GM23338 (cell line): ENCODE data around the gene ULBP1. TPM values are rescaled to one million over a fixed set of nuclear protein-coding genes. Genes with fewer than 3 reads are reported as not detected.

ENCODE experiments used
- ATAC-seq: fragments of 200-7000 bp; cut with Tn5 transposase; 3 replicates; pipeline ENCODE4 v1.9.1; 2020
- DNase-seq: peaks from one replicate; pipeline ENCODE4 v3.0.0-alpha.2; 2015; ENCODE audit warnings: low spot score
- H2AFZ ChIP-seq: fragments of 200-600 bp; sonication (generic); 2 replicates; pipeline ENCODE4 v1.8.0; 2016; ENCODE audit warnings: antibody characterized with exemption, mild to moderate bottlenecking, moderate library complexity
- H3F3A ChIP-seq: fragments of 200-600 bp; sonication (generic); replicated peaks from 2 replicates; pipeline ENCODE4 v1.8.0; 2017; ENCODE audit warnings: antibody characterized with exemption, mixed run types, low read depth
- H3K27ac ChIP-seq: fragments of 200-600 bp; sonication (generic); 2 replicates; pipeline ENCODE4 v1.6.1; 2016; ENCODE audit warnings: low read depth
- H3K27me3 ChIP-seq: fragments of 200-600 bp; sonication (generic); 2 replicates; pipeline ENCODE4 v1.8.0; 2016; ENCODE audit warnings: mild to moderate bottlenecking, mixed run types, moderate library complexity; ENCODE audit not compliant: insufficient read depth
- H3K36me3 ChIP-seq: fragments of 200-600 bp; sonication (generic); 2 replicates; pipeline ENCODE4 v1.8.0; 2016; ENCODE audit warnings: mild to moderate bottlenecking; ENCODE audit not compliant: insufficient read depth
- H3K4me1 ChIP-seq: fragments of 200-600 bp; sonication (generic); 2 replicates; pipeline ENCODE4 v1.8.0; 2016; ENCODE audit warnings: mild to moderate bottlenecking, moderate library complexity; ENCODE audit not compliant: insufficient read depth
- H3K4me2 ChIP-seq: fragments of 200-600 bp; sonication (generic); 2 replicates; pipeline ENCODE4 v1.7.1; 2017; ENCODE audit warnings: mixed run types
- H3K4me3 ChIP-seq: fragments of 200-600 bp; sonication (generic); 2 replicates; pipeline ENCODE4 v1.6.1; 2016; ENCODE audit warnings: mixed run types
- H3K79me2 ChIP-seq: fragments of 200-600 bp; sonication (generic); replicated peaks from 2 replicates; pipeline ENCODE4 v1.8.0; 2017; ENCODE audit warnings: mild to moderate bottlenecking; ENCODE audit not compliant: insufficient read depth
- H3K9me2 ChIP-seq: fragments of 200-600 bp; sonication (generic); 2 replicates; pipeline ENCODE4 v1.8.0; 2017; ENCODE audit not compliant: insufficient read depth
- H4K20me1 ChIP-seq: fragments of 200-600 bp; sonication (generic); replicated peaks from 2 replicates; pipeline ENCODE4 v1.8.0; 2017; ENCODE audit warnings: mild to moderate bottlenecking; ENCODE audit not compliant: insufficient read depth
- H3K27ac Mint-ChIP-seq: 2 replicates; pipeline ENCODE4 v1.8.0; 2020; ENCODE audit warnings: inconsistent platforms, mild to moderate bottlenecking, moderate library complexity, mixed read lengths
- H3K27me3 Mint-ChIP-seq: 3 replicates; pipeline ENCODE4 v1.8.0; 2022; ENCODE audit warnings: low read depth, mild to moderate bottlenecking, moderate library complexity, mixed read lengths, inconsistent platforms; ENCODE audit not compliant: insufficient read depth, poor library complexity
- H3K36me3 Mint-ChIP-seq: 3 replicates; pipeline ENCODE4 v1.8.0; 2021; ENCODE audit warnings: low read depth, mild to moderate bottlenecking, inconsistent platforms, moderate library complexity, mixed read lengths
- H3K4me1 Mint-ChIP-seq: 3 replicates; pipeline ENCODE4 v1.8.0; 2020; ENCODE audit warnings: mild to moderate bottlenecking, inconsistent platforms, mixed read lengths
- H3K4me3 Mint-ChIP-seq: 3 replicates; pipeline ENCODE4 v1.8.0; 2021; ENCODE audit warnings: moderate library complexity, mild to moderate bottlenecking, inconsistent platforms, mixed read lengths
- H3K9me3 Mint-ChIP-seq: 3 replicates; pipeline ENCODE4 v1.8.0; 2020; ENCODE audit warnings: moderate library complexity, mild to moderate bottlenecking, inconsistent platforms, mixed read lengths
- CREB1 ChIP-seq: fragments of 250-450 bp; sonication (Bioruptor Pico); IDR thresholded peaks from 2 replicates; pipeline ENCODE4 v1.5.0; 2020; ENCODE audit warnings: low read depth, mild to moderate bottlenecking, moderate library complexity
- EZH2 ChIP-seq: fragments of 200-600 bp; sonication (generic); IDR thresholded peaks from one replicate; pipeline ENCODE4 v1.8.0; 2017; ENCODE audit warnings: antibody characterized with exemption, mild to moderate bottlenecking, low read depth; ENCODE audit not compliant: unreplicated experiment
- EZH2phosphoT487 ChIP-seq: fragments of 200-600 bp; sonication (generic); IDR thresholded peaks from one replicate; pipeline ENCODE4 v1.8.1; 2018; ENCODE audit warnings: antibody characterized with exemption; ENCODE audit not compliant: unreplicated experiment
- JUNB ChIP-seq: IDR thresholded peaks from one replicate; pipeline ENCODE4 v1.6.1; 2016; ENCODE audit warnings: antibody characterized with exemption; ENCODE audit not compliant: unreplicated experiment
- NANOG ChIP-seq: IDR thresholded peaks from 2 replicates; pipeline ENCODE4 v1.6.1; 2016; ENCODE audit warnings: antibody characterized with exemption, borderline replicate concordance
- POLR2AphosphoS5 ChIP-seq: IDR thresholded peaks from 2 replicates; pipeline ENCODE4 v1.6.1; 2016; ENCODE audit warnings: antibody characterized with exemption, low read depth
- REST ChIP-seq: IDR thresholded peaks from one replicate; pipeline ENCODE4 v1.6.1; 2018; ENCODE audit warnings: antibody characterized with exemption; ENCODE audit not compliant: unreplicated experiment
- STAT1 ChIP-seq: IDR thresholded peaks from one replicate; pipeline ENCODE4 v1.6.1; 2016; ENCODE audit warnings: antibody characterized with exemption; ENCODE audit not compliant: unreplicated experiment
- ZNF114 ChIP-seq: fragments of 250-450 bp; sonication (Bioruptor Pico); IDR thresholded peaks from 2 replicates; pipeline ENCODE4 v1.5.0; 2020; ENCODE audit warnings: mild to moderate bottlenecking, moderate library complexity
- ZNF331 ChIP-seq: fragments of 250-450 bp; sonication (Bioruptor Pico); IDR thresholded peaks from 2 replicates; pipeline ENCODE4 v1.5.0; 2020; ENCODE audit warnings: low read depth, mild to moderate bottlenecking, moderate library complexity
- polyA plus RNA-seq: library from polyadenylated mRNA; unstranded; fragments of >200 nt; fragmentation: Nextera tagmentation; extraction: Ambion mirVana; gene quantifications from 2 replicates; pipeline ENCODE4 v1.2.1, GENCODE V29; 2016
- total RNA-seq: library from RNA; depleted of rRNA; stranded (reverse); fragments of >200 nt; shearing (Covaris generic); gene quantifications from 2 replicates; pipeline ENCODE4 v1.2.3, GENCODE V29; 2014
- TF ChIP-seq, protein P1 (sequence below): fragments of 250-450 bp; sonication (Bioruptor Pico); IDR thresholded peaks from 2 replicates; pipeline ENCODE4 v1.5.0; 2020; ENCODE audit warnings: mild to moderate bottlenecking, moderate library complexity
- TF ChIP-seq, protein P2 (sequence below): IDR thresholded peaks from 2 replicates; pipeline ENCODE4 v1.6.1; 2016; ENCODE audit warnings: antibody characterized with exemption
- TF ChIP-seq, protein P3 (sequence below), 2 experiments: fragments of 200-600 bp in 1 of 2; sonication (generic) in 1 of 2; conservative IDR thresholded peaks; 2 replicates each; pipeline versions ENCODE4 v1.5.1 to v1.6.1; 2016 to 2017; ENCODE audit warnings: antibody characterized with exemption in 2 of 2, low read depth in 2 of 2, mild to moderate bottlenecking in 2 of 2, moderate library complexity in 1 of 2

ULBP1 gene
- total and polyA plus RNA-seq, 2 experiments from 2014 or later = 0.74 to 1.7 TPM

DNA sequence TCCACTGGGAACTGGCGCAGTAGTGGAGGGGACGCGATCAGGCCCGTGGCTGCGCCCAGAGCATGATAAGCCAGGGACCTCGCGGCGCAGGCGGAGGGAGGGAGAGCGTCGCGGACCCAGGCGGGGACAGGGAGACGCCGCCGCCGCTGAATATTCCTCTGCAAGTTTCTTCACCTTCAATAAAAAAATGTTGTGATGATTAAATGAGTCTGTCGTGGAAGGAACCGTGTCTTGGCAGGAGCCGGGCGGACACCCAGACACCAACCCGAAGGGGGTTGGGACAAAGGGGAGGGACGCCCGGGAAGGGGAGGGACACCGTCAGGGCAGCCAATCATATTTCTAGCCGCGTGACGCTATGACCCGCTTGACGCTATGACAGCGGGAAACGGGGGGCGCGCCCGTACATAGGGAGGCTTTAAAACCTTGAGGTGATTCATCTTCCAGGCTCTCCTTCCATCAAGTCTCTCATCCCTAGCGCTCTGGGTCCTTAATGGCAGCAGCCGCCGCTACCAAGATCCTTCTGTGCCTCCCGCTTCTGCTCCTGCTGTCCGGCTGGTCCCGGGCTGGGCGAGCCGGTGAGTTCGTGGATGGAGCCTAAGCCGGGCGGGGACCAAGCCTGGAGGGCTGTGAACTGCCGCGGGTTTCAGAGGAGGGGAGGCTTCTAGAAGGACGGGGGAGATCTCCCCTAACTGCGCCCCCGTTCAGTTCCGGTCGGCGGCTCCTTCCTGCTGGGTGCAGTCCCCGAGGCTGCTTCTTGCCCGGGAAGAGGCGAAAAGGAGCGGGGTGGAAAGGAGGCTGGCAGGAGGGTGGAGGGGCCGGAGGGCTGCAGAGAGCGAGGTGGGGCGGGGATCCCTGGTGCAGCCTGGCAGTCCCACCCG is 21.9 kb upstream of the ULBP1 start, which contains the start of gene ULBP2:
ULBP2 (plus strand) TSS at position 432 of the 878 bp plus-strand sequence; CDS start at position 491, 59 bp downstream.
- Histone ChIP-seq H3K4me3 (peak within 1 kb of the TSS; percentile 70), H3K27ac (no peak within 1 kb of the TSS), H3K36me3 (no peaks in the 10 kb centered on the region), H3K9me2 (no peaks in the 10 kb centered on the region), H4K20me1 (no peaks in the 10 kb centered on the region; the same call in 1 of the 2 replicates), H3K27me3 (peaks cover 89% of the 10 kb centered on the region), H3F3A (no peaks in the 10 kb centered on the region), H3K4me2 (peak within 1 kb of the TSS; percentile 91), H2AFZ (peak within 1 kb of the TSS; percentile 85), H3K4me1 (peaks cover 8% of the 10 kb centered on the region; the same call in 1 of the 2 replicates), H3K79me2 (no peaks in the 10 kb centered on the region)
- peak; percentile 83 for DNase-seq
- TF ChIP-seq, protein P1, sequence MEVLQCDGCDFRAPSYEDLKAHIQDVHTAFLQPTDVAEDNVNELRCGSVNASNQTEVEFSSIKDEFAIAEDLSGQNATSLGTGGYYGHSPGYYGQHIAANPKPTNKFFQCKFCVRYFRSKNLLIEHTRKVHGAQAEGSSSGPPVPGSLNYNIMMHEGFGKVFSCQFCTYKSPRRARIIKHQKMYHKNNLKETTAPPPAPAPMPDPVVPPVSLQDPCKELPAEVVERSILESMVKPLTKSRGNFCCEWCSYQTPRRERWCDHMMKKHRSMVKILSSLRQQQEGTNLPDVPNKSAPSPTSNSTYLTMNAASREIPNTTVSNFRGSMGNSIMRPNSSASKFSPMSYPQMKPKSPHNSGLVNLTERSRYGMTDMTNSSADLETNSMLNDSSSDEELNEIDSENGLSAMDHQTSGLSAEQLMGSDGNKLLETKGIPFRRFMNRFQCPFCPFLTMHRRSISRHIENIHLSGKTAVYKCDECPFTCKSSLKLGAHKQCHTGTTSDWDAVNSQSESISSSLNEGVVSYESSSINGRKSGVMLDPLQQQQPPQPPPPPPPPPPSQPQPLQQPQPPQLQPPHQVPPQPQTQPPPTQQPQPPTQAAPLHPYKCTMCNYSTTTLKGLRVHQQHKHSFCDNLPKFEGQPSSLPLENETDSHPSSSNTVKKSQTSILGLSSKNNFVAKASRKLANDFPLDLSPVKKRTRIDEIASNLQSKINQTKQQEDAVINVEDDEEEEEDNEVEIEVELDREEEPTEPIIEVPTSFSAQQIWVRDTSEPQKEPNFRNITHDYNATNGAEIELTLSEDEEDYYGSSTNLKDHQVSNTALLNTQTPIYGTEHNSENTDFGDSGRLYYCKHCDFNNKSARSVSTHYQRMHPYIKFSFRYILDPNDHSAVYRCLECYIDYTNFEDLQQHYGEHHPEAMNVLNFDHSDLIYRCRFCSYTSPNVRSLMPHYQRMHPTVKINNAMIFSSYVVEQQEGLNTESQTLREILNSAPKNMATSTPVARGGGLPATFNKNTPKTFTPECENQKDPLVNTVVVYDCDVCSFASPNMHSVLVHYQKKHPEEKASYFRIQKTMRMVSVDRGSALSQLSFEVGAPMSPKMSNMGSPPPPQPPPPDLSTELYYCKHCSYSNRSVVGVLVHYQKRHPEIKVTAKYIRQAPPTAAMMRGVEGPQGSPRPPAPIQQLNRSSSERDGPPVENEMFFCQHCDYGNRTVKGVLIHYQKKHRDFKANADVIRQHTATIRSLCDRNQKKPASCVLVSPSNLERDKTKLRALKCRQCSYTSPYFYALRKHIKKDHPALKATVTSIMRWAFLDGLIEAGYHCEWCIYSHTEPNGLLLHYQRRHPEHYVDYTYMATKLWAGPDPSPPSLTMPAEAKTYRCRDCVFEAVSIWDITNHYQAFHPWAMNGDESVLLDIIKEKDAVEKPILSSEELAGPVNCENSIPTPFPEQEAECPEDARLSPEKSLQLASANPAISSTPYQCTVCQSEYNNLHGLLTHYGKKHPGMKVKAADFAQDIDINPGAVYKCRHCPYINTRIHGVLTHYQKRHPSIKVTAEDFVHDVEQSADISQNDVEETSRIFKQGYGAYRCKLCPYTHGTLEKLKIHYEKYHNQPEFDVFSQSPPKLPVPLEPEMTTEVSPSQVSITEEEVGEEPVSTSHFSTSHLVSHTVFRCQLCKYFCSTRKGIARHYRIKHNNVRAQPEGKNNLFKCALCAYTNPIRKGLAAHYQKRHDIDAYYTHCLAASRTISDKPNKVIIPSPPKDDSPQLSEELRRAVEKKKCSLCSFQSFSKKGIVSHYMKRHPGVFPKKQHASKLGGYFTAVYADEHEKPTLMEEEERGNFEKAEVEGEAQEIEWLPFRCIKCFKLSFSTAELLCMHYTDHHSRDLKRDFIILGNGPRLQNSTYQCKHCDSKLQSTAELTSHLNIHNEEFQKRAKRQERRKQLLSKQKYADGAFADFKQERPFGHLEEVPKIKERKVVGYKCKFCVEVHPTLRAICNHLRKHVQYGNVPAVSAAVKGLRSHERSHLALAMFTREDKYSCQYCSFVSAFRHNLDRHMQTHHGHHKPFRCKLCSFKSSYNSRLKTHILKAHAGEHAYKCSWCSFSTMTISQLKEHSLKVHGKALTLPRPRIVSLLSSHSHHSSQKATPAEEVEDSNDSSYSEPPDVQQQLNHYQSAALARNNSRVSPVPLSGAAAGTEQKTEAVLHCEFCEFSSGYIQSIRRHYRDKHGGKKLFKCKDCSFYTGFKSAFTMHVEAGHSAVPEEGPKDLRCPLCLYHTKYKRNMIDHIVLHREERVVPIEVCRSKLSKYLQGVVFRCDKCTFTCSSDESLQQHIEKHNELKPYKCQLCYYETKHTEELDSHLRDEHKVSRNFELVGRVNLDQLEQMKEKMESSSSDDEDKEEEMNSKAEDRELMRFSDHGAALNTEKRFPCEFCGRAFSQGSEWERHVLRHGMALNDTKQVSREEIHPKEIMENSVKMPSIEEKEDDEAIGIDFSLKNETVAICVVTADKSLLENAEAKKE = no peak
- TF ChIP-seq JUNB = no peak
- TF ChIP-seq, protein P2, sequence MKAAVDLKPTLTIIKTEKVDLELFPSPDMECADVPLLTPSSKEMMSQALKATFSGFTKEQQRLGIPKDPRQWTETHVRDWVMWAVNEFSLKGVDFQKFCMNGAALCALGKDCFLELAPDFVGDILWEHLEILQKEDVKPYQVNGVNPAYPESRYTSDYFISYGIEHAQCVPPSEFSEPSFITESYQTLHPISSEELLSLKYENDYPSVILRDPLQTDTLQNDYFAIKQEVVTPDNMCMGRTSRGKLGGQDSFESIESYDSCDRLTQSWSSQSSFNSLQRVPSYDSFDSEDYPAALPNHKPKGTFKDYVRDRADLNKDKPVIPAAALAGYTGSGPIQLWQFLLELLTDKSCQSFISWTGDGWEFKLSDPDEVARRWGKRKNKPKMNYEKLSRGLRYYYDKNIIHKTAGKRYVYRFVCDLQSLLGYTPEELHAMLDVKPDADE = no peak
- no peak for TF ChIP-seq NANOG
- no peak for TF ChIP-seq POLR2AphosphoS5
- TF ChIP-seq ZNF114 = no peak
- no peak for TF ChIP-seq ZNF331
- no peak for TF ChIP-seq STAT1
- peak; percentile 90 for TF ChIP-seq EZH2
- peak; percentile 78 for TF ChIP-seq EZH2phosphoT487
- peak; percentile 75; the same call in 1 of the 2 replicates for TF ChIP-seq CREB1 (CRISPR knock-in tag)
- TF ChIP-seq, protein P3, sequence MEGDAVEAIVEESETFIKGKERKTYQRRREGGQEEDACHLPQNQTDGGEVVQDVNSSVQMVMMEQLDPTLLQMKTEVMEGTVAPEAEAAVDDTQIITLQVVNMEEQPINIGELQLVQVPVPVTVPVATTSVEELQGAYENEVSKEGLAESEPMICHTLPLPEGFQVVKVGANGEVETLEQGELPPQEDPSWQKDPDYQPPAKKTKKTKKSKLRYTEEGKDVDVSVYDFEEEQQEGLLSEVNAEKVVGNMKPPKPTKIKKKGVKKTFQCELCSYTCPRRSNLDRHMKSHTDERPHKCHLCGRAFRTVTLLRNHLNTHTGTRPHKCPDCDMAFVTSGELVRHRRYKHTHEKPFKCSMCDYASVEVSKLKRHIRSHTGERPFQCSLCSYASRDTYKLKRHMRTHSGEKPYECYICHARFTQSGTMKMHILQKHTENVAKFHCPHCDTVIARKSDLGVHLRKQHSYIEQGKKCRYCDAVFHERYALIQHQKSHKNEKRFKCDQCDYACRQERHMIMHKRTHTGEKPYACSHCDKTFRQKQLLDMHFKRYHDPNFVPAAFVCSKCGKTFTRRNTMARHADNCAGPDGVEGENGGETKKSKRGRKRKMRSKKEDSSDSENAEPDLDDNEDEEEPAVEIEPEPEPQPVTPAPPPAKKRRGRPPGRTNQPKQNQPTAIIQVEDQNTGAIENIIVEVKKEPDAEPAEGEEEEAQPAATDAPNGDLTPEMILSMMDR (conservative IDR thresholded peaks at IDR 0.05; ENCODE audit: low read depth in 2 of 2) = no peak
- no peak for TF ChIP-seq REST
- peaks cover 11% of the 10 kb centered on the region for H3K4me1 Mint-ChIP-seq
- no peaks in the 10 kb centered on the region; the same call in 2 of the 3 replicates for H3K36me3 Mint-ChIP-seq
- H3K27me3 Mint-ChIP-seq = peaks cover 89% of the 10 kb centered on the region
- peak; percentile 56 for ATAC-seq
- peaks cover 2% of the 10 kb centered on the region for H3K9me3 Mint-ChIP-seq
- H3K27ac Mint-ChIP-seq = no peak within 1 kb of the TSS
- H3K4me3 Mint-ChIP-seq = peak within 1 kb of the TSS; percentile 84
